Measurements from ENCODE around the gene BLNK. TPM values are rescaled to one million over a fixed set of nuclear protein-coding genes. Genes with fewer than 3 reads are reported as not detected.
A peak's percentile ranks its signal among the peaks of the same experiment; 100 is the strongest.

Gene BLNK
- total and polyA plus RNA-seq, 2 donors (not counting 1 experiment from before 2014, with no cell fraction given): 153 to 205 TPM

DNA sequence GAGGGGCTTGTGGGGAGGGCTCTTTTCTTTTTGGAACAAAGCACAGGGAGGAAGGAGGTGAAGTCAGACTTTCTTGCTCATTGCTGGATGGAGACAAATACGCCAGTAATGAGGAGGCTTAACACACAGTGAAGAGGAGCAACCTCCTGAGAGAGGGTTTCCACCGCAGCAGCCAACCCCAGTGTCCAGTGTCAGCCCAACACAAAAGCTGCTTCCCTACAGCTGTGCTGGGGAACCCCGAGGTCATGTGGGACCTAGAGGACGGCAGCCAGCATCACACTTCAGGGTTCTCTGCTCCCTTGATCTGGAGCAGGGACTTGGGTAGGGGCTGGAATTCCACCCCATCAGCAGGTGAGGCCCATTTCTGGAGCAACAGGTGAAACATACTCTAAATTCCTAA lies 7.7 kb downstream of the BLNK start:
- H3K4me2 ChIP-seq (replicated peaks; ENCODE audit: low read depth, low read length, poor library complexity, severe bottlenecking): peak overlapping the region; percentile 46
- intact Hi-C loops (cut with micrococcal nuclease): no loop called here
- H3K27ac ChIP-seq (ENCODE audit: low read length in 2 of 2): peak overlapping the region; percentile 20 to 79
- peak; percentile 22 for ATAC-seq (ENCODE audit: low read depth)
- DNase-seq: no peak
- H3K9ac ChIP-seq (ENCODE audit: low read length): peak overlapping the region; percentile 3
- H3K9me3 ChIP-seq (ENCODE audit: control extremely low read depth in 1 of 3, control insufficient read depth in 2 of 3, insufficient read depth in 1 of 3, low read length in 2 of 3): no peaks in the 10 kb centered on the region
- peaks cover 89% of the 10 kb centered on the region for H3K4me1 Mint-ChIP-seq
- ChIA-PET CTCF (interaction anchor here (2.4 to 15.0 kb wide), 2 partner anchors 29 to 33 kb away, joined by 10 to 111 read pairs; no protein-coding TSS in a partner anchor), POLR2A (no interaction called here)
- peak overlapping the region; percentile 73 for H3K27ac Mint-ChIP-seq
- 43% methylated on average over 2 of the region's 4 CpGs for WGBS (ENCODE audit: insufficient coverage)
- no peaks in the 10 kb centered on the region for H3K27me3 ChIP-seq (replicated peaks in 1 of 4; ENCODE audit: control extremely low read depth in 1 of 4, control insufficient read depth in 3 of 4, insufficient read depth in 4 of 4, low read length in 3 of 4)
- TF ChIP-seq, protein P1, sequence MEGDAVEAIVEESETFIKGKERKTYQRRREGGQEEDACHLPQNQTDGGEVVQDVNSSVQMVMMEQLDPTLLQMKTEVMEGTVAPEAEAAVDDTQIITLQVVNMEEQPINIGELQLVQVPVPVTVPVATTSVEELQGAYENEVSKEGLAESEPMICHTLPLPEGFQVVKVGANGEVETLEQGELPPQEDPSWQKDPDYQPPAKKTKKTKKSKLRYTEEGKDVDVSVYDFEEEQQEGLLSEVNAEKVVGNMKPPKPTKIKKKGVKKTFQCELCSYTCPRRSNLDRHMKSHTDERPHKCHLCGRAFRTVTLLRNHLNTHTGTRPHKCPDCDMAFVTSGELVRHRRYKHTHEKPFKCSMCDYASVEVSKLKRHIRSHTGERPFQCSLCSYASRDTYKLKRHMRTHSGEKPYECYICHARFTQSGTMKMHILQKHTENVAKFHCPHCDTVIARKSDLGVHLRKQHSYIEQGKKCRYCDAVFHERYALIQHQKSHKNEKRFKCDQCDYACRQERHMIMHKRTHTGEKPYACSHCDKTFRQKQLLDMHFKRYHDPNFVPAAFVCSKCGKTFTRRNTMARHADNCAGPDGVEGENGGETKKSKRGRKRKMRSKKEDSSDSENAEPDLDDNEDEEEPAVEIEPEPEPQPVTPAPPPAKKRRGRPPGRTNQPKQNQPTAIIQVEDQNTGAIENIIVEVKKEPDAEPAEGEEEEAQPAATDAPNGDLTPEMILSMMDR (IDR thresholded peaks at IDR 0.05): no peak
- no peak for TF ChIP-seq EZH2 (IDR thresholded peaks at IDR 0.05; ENCODE audit: borderline replicate concordance, insufficient read depth, low read depth, low read length, poor library complexity, severe bottlenecking)
- peaks cover 100% of the 10 kb centered on the region for H3K79me2 ChIP-seq (ENCODE audit: control insufficient read depth, insufficient read depth, low read length)
- H2AFZ ChIP-seq (ENCODE audit: insufficient read depth, low read depth, low read length, poor library complexity, severe bottlenecking): no peak overlapping the region
- peak overlapping the region; percentile 56 for H3K4me3 Mint-ChIP-seq
- peaks cover 85% of the 10 kb centered on the region for H4K20me1 ChIP-seq (ENCODE audit: control insufficient read depth, insufficient read depth, low read length, poor library complexity, severe bottlenecking)
- H3K9me3 Mint-ChIP-seq (ENCODE audit: insufficient read depth): no peaks in the 10 kb centered on the region
- peak overlapping the region in 1 of 5 experiments; percentile 20 for H3K4me3 ChIP-seq (ENCODE audit: control extremely low read depth in 1 of 5, extremely low read depth in 1 of 5, insufficient read depth in 1 of 5, low read depth in 2 of 5, low read length in 4 of 5)
- peaks cover 0 to 58% of the 10 kb centered on the region in 2 experiments for H3K36me3 ChIP-seq (replicated peaks in 1 of 2; ENCODE audit: control extremely low read depth in 1 of 2, control insufficient read depth in 1 of 2, extremely low read depth in 1 of 2, insufficient read depth in 2 of 2, low read length in 1 of 2)
- H3K27me3 Mint-ChIP-seq: no peaks in the 10 kb centered on the region
- H3K4me1 ChIP-seq (ENCODE audit: control insufficient read depth in 2 of 2, insufficient read depth in 2 of 2, low read length in 2 of 2): peaks cover 91 to 97% of the 10 kb centered on the region in 2 donors

DNA sequence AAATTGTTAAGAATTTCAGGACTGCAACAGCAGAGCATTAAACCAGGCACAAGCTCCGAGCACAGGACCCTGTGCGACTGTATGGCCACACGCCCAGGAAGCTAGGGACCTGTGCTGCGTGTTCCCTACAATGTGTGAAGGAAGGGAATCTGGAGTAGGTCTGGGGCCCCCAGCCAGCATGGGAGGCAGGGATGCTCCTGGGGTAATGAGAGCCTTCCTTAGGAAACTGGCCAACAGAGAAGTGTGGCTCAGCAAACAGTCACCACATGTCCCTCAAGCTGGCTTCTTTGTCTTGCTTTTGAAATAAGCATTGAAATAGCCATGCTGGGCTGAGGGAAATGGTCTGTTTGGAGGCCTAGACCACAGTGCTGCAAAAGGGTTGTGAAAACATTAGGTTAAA lies 8.2 kb downstream of the BLNK start:
- ChIA-PET POLR2A (no interaction called here), CTCF (interaction anchor here (2.4 to 15.0 kb wide), 3 partner anchors 8 to 33 kb away, joined by 10 to 111 read pairs (median 13); partner anchors contain the start of gene BLNK)
- H3K27me3 ChIP-seq (replicated peaks in 1 of 4; ENCODE audit: control extremely low read depth in 1 of 4, control insufficient read depth in 3 of 4, insufficient read depth in 4 of 4, low read length in 3 of 4): no peaks in the 10 kb centered on the region
- H3K79me2 ChIP-seq (ENCODE audit: control insufficient read depth, insufficient read depth, low read length): peaks cover 100% of the 10 kb centered on the region
- intact Hi-C loops (cut with micrococcal nuclease): no loop called here
- H3K27me3 Mint-ChIP-seq: no peaks in the 10 kb centered on the region
- peak overlapping the region in 1 of 5 experiments; percentile 7 for H3K4me3 ChIP-seq (ENCODE audit: control extremely low read depth in 1 of 5, extremely low read depth in 1 of 5, insufficient read depth in 1 of 5, low read depth in 2 of 5, low read length in 4 of 5)
- H2AFZ ChIP-seq (ENCODE audit: insufficient read depth, low read depth, low read length, poor library complexity, severe bottlenecking): no peak overlapping the region
- H3K27ac Mint-ChIP-seq: peak overlapping the region; percentile 73
- DNase-seq (no peak), ATAC-seq (ENCODE audit: low read depth) (no peak)
- H4K20me1 ChIP-seq (ENCODE audit: control insufficient read depth, insufficient read depth, low read length, poor library complexity, severe bottlenecking): peaks cover 90% of the 10 kb centered on the region
- WGBS (ENCODE audit: insufficient coverage): 92% methylated on average over 4 of the region's 4 CpGs
- H3K36me3 ChIP-seq (replicated peaks in 1 of 2; ENCODE audit: control extremely low read depth in 1 of 2, control insufficient read depth in 1 of 2, extremely low read depth in 1 of 2, insufficient read depth in 2 of 2, low read length in 1 of 2): peaks cover 0 to 58% of the 10 kb centered on the region in 2 experiments
- H3K9ac ChIP-seq (ENCODE audit: low read length): no peak overlapping the region
- TF ChIP-seq, protein P1 (IDR thresholded peaks at IDR 0.05): no peak
- no peak for TF ChIP-seq EZH2 (IDR thresholded peaks at IDR 0.05; ENCODE audit: borderline replicate concordance, insufficient read depth, low read depth, low read length, poor library complexity, severe bottlenecking)
- H3K4me3 Mint-ChIP-seq: peak overlapping the region; percentile 56
- peaks cover 91 to 97% of the 10 kb centered on the region in 2 donors for H3K4me1 ChIP-seq (ENCODE audit: control insufficient read depth in 2 of 2, insufficient read depth in 2 of 2, low read length in 2 of 2)
- peak overlapping the region; percentile 46 for H3K4me2 ChIP-seq (replicated peaks; ENCODE audit: low read depth, low read length, poor library complexity, severe bottlenecking)
- no peaks in the 10 kb centered on the region for H3K9me3 ChIP-seq (ENCODE audit: control extremely low read depth in 1 of 3, control insufficient read depth in 2 of 3, insufficient read depth in 1 of 3, low read length in 2 of 3)
- peak overlapping the region; percentile 20 to 79 for H3K27ac ChIP-seq (ENCODE audit: low read length in 2 of 2)
- H3K4me1 Mint-ChIP-seq: peaks cover 90% of the 10 kb centered on the region
- no peaks in the 10 kb centered on the region for H3K9me3 Mint-ChIP-seq (ENCODE audit: insufficient read depth)

Measured in B cell (primary cell).